Keratinocyte (primary cell): ENCODE measurements around the gene NTSR1. TPM values are rescaled to one million over a fixed set of nuclear protein-coding genes. Genes with fewer than 3 reads are reported as not detected.

Experiments used
- DNase-seq: peaks from one replicate; pipeline ENCODE4 v3.0.0-alpha.2; 2011; ENCODE audit warnings: low read depth, missing footprints, low spot score
- FAIRE-seq: peaks from 2 replicates; lab custom pipeline; 2011; peaks lifted over from hg19 to GRCh38; lab: Jason Lieb, UNC
- H2AFZ ChIP-seq: 2 replicates; pipeline ENCODE4 v1.6.0; 2012; ENCODE audit warnings: low read length, control low read depth, inconsistent platforms; ENCODE audit not compliant: control insufficient read depth
- H3K27ac ChIP-seq: 2 replicates; pipeline ENCODE4 v1.5.1; 2011; ENCODE audit warnings: low read length; ENCODE audit not compliant: control insufficient read depth, insufficient read depth
- H3K27me3 ChIP-seq: 3 replicates; pipeline ENCODE4 v1.6.0; 2011; ENCODE audit warnings: low read length; ENCODE audit not compliant: control insufficient read depth, insufficient read depth; ENCODE audit errors: extremely low read depth
- H3K36me3 ChIP-seq, 2 experiments: 2 replicates in 1 of 2; 3 replicates in 1 of 2; pipeline ENCODE4 v1.5.1; 2011; ENCODE audit warnings: low read length in 2 of 2, mild to moderate bottlenecking in 1 of 2; ENCODE audit not compliant: control insufficient read depth in 2 of 2, insufficient read depth in 2 of 2; ENCODE audit errors: extremely low read depth in 1 of 2
- H3K4me1 ChIP-seq: 3 replicates; pipeline ENCODE4 v1.5.1; 2011; ENCODE audit warnings: low read length; ENCODE audit not compliant: control insufficient read depth, insufficient read depth; ENCODE audit errors: extremely low read depth
- H3K4me2 ChIP-seq: 3 replicates; pipeline ENCODE4 v1.6.0; 2011; ENCODE audit warnings: low read depth, low read length; ENCODE audit not compliant: control insufficient read depth, insufficient read depth; ENCODE audit errors: extremely low read depth
- H3K4me3 ChIP-seq, 3 experiments: fragments of 200-600 bp in 1 of 3; sonication (generic) in 1 of 3; 2 replicates in 2 of 3; 3 replicates in 1 of 3; pipeline ENCODE4 v1.5.1; 2011 to 2016; ENCODE audit warnings: low read length in 3 of 3, mild to moderate bottlenecking in 3 of 3, control low read depth in 2 of 3, inconsistent platforms in 1 of 3, low read depth in 1 of 3, mixed read lengths in 1 of 3, mixed run types in 1 of 3, moderate library complexity in 1 of 3; ENCODE audit not compliant: control insufficient read depth in 2 of 3, insufficient read depth in 2 of 3; ENCODE audit errors: extremely low read depth in 1 of 3
- H3K79me2 ChIP-seq: 2 replicates; pipeline ENCODE4 v1.6.0; 2012; ENCODE audit warnings: low read length; ENCODE audit not compliant: control insufficient read depth, insufficient read depth
- H3K9ac ChIP-seq: 3 replicates; pipeline ENCODE4 v1.6.0; 2011; ENCODE audit warnings: low read length; ENCODE audit not compliant: control insufficient read depth, insufficient read depth; ENCODE audit errors: extremely low read depth
- H3K9me1 ChIP-seq: 3 replicates; pipeline ENCODE4 v1.6.0; 2011; ENCODE audit warnings: low read length; ENCODE audit not compliant: control insufficient read depth, insufficient read depth; ENCODE audit errors: extremely low read depth
- H3K9me3 ChIP-seq: 2 replicates; pipeline ENCODE4 v1.5.1; 2012; ENCODE audit warnings: low read depth, low read length; ENCODE audit not compliant: control insufficient read depth
- H4K20me1 ChIP-seq: 3 replicates; pipeline ENCODE4 v1.6.0; 2011; ENCODE audit warnings: low read length; ENCODE audit not compliant: control insufficient read depth, insufficient read depth; ENCODE audit errors: extremely low read depth
- EZH2 ChIP-seq: IDR thresholded peaks from one replicate; pipeline ENCODE4 v1.6.1; 2012; ENCODE audit warnings: inconsistent platforms, mild to moderate bottlenecking, low read length, moderate library complexity
- dilution Hi-C: fragments of 300-500 bp; cut with MboI; formaldehyde crosslinking; loops from one replicate; pipeline ENCODE4 v1.7.0; 2020; ENCODE audit warnings: low sequenced_read_pairs; ENCODE audit not compliant: extremely low pct_ligation_motif_present
- polyA plus RNA-seq, 5 experiments: library from polyadenylated mRNA; depleted of rRNA in 3 of 5; stranded (reverse) in 3 of 5; stranded (forward) in 1 of 5; unstranded in 1 of 5; fragments of >200 nt; gene quantifications; 1 replicate in 1 of 5; 2 replicates in 3 of 5; 3 replicates in 1 of 5; pipeline versions ENCODE4 v1.2.1 to v1.2.3, GENCODE V29; 2011 to 2012; ENCODE audit warnings: missing spikeins in 2 of 5, low read depth in 1 of 5, low replicate concordance in 1 of 5
- TF ChIP-seq, protein P1 (sequence below), 3 experiments: IDR thresholded peaks in 1 of 3; conservative IDR thresholded peaks in 1 of 3; optimal IDR thresholded peaks in 1 of 3; 2 replicates in 2 of 3; 3 replicates in 1 of 3; pipeline versions ENCODE3 to v1.5.1; 2011; ENCODE audit warnings: low read length in 3 of 3, mild to moderate bottlenecking in 3 of 3, moderate library complexity in 2 of 3, control low read depth in 1 of 3, inconsistent platforms in 1 of 3; ENCODE audit not compliant: insufficient read depth in 2 of 3; ENCODE audit errors: extremely low read depth in 1 of 3

NTSR1 gene
- polyA plus RNA-seq, 1 donor (not counting 4 experiments of a cell fraction or from before 2014, with no cell fraction given): 0.55 TPM

- Histone ChIP-seq H3K4me1 (peaks cover 12% of the 10 kb centered on the region), H4K20me1 (peaks cover 2% of the 10 kb centered on the region), H3K9me3 (no peaks in the 10 kb centered on the region), H3K27me3 (peaks cover 22% of the 10 kb centered on the region), H3K36me3 (no peaks in the 10 kb centered on the region), H3K9me1 (no peaks in the 10 kb centered on the region), H3K79me2 (no peaks in the 10 kb centered on the region), H3K9ac (no peak overlapping the region), H3K27ac (no peak overlapping the region), H2AFZ (no peak overlapping the region), H3K4me2 (no peak overlapping the region), H3K4me3 (no peak overlapping the region)
- FAIRE-seq (no peak), DNase-seq (no peak)
- dilution Hi-C loops: no loop called here
- TF ChIP-seq, protein P1, sequence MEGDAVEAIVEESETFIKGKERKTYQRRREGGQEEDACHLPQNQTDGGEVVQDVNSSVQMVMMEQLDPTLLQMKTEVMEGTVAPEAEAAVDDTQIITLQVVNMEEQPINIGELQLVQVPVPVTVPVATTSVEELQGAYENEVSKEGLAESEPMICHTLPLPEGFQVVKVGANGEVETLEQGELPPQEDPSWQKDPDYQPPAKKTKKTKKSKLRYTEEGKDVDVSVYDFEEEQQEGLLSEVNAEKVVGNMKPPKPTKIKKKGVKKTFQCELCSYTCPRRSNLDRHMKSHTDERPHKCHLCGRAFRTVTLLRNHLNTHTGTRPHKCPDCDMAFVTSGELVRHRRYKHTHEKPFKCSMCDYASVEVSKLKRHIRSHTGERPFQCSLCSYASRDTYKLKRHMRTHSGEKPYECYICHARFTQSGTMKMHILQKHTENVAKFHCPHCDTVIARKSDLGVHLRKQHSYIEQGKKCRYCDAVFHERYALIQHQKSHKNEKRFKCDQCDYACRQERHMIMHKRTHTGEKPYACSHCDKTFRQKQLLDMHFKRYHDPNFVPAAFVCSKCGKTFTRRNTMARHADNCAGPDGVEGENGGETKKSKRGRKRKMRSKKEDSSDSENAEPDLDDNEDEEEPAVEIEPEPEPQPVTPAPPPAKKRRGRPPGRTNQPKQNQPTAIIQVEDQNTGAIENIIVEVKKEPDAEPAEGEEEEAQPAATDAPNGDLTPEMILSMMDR (optimal IDR thresholded peaks at IDR 0.05 in 1 of 3, IDR thresholded peaks at IDR 0.05 in 1 of 3, conservative IDR thresholded peaks at IDR 0.05 in 1 of 3; ENCODE audit: extremely low read depth in 1 of 3, insufficient read depth in 2 of 3, low read length in 3 of 3): no peak
- TF ChIP-seq EZH2: no peak
Observed at GRCh38 chr20:62766071-62766450, 57.4 kb downstream of the NTSR1 start.

DNA sequence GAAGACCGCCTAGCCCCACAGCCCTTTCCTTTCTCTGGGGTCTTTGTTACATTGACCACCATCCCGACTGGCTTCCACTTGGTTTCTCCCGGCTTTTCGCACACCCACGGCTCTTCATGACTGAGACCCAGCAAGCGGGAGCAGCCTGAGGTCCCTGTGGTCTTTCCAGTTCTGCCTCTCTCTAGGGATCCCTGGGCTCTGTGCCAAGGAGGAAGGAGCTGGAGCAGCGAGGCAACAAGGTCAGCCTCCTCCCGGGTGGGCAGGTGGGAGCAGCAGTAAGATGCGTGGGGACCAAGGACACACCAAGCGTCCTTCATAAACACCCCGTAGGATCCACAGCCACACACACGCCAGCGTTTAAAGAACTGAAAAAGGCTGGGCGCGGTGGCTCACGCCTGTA is 58.1 kb downstream of the NTSR1 start:
- Histone ChIP-seq H2AFZ (no peak overlapping the region), H3K4me3 (no peak overlapping the region), H3K9me3 (no peaks in the 10 kb centered on the region), H3K9ac (no peak overlapping the region), H3K27me3 (peaks cover 22% of the 10 kb centered on the region), H3K79me2 (no peaks in the 10 kb centered on the region), H3K27ac (no peak overlapping the region), H3K9me1 (no peaks in the 10 kb centered on the region), H3K4me2 (no peak overlapping the region), H3K4me1 (peaks cover 12% of the 10 kb centered on the region), H4K20me1 (peaks cover 2% of the 10 kb centered on the region), H3K36me3 (no peaks in the 10 kb centered on the region)
- no peak for TF ChIP-seq EZH2
- TF ChIP-seq, protein P1 (optimal IDR thresholded peaks at IDR 0.05 in 1 of 3, IDR thresholded peaks at IDR 0.05 in 1 of 3, conservative IDR thresholded peaks at IDR 0.05 in 1 of 3; ENCODE audit: extremely low read depth in 1 of 3, insufficient read depth in 2 of 3, low read length in 3 of 3): no peak
- FAIRE-seq: no peak
- dilution Hi-C loops: no loop called here
- DNase-seq: no peak
